GM21576 (cell line): ENCODE data around the gene TINCR.

Source experiments
- ATAC-seq: cut with Tn5 transposase; IDR thresholded peaks from one replicate; pipeline ENCODE4 v1.9.1; 2021; ENCODE audit warnings: mild to moderate bottlenecking, moderate library complexity; ENCODE audit not compliant: unreplicated experiment

Gene TINCR

GRCh38 chr19:5590151-5590864 is 22.6 kb upstream of the TINCR start:
- no peak for ATAC-seq

- ATAC-seq = no peak
Measured at GRCh38 chr19:5588906-5589676, 21.3 kb upstream of the TINCR start.

- ATAC-seq = no peak
Measured at GRCh38 chr19:5588441-5588840, 20.7 kb upstream of the TINCR start.

GRCh38 chr19:5587661-5588060 is 19.9 kb upstream of the TINCR start:
- ATAC-seq = no peak

- no peak for ATAC-seq
Measured at GRCh38 chr19:5587071-5587455, 19.3 kb upstream of the TINCR start.

GRCh38 chr19:5586300-5587070 is 18.7 kb upstream of the TINCR start:
- no peak for ATAC-seq

GRCh38 chr19:5585461-5586299 is 17.9 kb upstream of the TINCR start:
- no peak for ATAC-seq

GRCh38 chr19:5580161-5580571 is 12.4 kb upstream of the TINCR start:
- ATAC-seq = no peak

GRCh38 chr19:5579697-5580096 is 11.9 kb upstream of the TINCR start:
- ATAC-seq = no peak

- ATAC-seq = no peak
Measured at GRCh38 chr19:5579286-5579685, 11.5 kb upstream of the TINCR start.

GRCh38 chr19:5578097-5578846 is 10.5 kb upstream of the TINCR start:
- ATAC-seq = no peak

- no peak for ATAC-seq
Measured at GRCh38 chr19:5575590-5575989, 7.8 kb upstream of the TINCR start.

GRCh38 chr19:5572556-5573286 is 5.0 kb upstream of the TINCR start:
- no peak for ATAC-seq

GRCh38 chr19:5571777-5572176 is 4.0 kb upstream of the TINCR start:
- ATAC-seq = no peak

GRCh38 chr19:5567970-5568407 is 236 bp upstream of the TINCR start:
- no peak for ATAC-seq

GRCh38 chr19:5564930-5565329 is 2.8 kb downstream of the TINCR start:
- ATAC-seq = no peak

GRCh38 chr19:5563935-5564612 is 3.7 kb downstream of the TINCR start:
- ATAC-seq = no peak

GRCh38 chr19:5563008-5563431 is 4.7 kb downstream of the TINCR start:
- no peak for ATAC-seq

GRCh38 chr19:5562280-5562679 is 5.5 kb downstream of the TINCR start:
- ATAC-seq = no peak
